ENCODE data around the gene MAMLD1.

- TF ChIP-seq, protein P1, sequence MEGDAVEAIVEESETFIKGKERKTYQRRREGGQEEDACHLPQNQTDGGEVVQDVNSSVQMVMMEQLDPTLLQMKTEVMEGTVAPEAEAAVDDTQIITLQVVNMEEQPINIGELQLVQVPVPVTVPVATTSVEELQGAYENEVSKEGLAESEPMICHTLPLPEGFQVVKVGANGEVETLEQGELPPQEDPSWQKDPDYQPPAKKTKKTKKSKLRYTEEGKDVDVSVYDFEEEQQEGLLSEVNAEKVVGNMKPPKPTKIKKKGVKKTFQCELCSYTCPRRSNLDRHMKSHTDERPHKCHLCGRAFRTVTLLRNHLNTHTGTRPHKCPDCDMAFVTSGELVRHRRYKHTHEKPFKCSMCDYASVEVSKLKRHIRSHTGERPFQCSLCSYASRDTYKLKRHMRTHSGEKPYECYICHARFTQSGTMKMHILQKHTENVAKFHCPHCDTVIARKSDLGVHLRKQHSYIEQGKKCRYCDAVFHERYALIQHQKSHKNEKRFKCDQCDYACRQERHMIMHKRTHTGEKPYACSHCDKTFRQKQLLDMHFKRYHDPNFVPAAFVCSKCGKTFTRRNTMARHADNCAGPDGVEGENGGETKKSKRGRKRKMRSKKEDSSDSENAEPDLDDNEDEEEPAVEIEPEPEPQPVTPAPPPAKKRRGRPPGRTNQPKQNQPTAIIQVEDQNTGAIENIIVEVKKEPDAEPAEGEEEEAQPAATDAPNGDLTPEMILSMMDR (conservative IDR thresholded peaks at IDR 0.05; ENCODE audit: low read depth, low read length), result no peak
- TF ChIP-seq EZH2 (IDR thresholded peaks at IDR 0.05; ENCODE audit: borderline replicate concordance, low read depth, low read length, poor library complexity, severe bottlenecking), result no peak
Observed at GRCh38 chrX:150408007-150408406, 44.9 kb downstream of the MAMLD1 start.
